ENCODE measurements around the gene GOT1.

Gene GOT1

GRCh38 chr10:99430451-99431189, at the start of gene GOT1:
Gene GOT1 (minus strand): TSS chr10:99430624. CDS start chr10:99430565, 59 bp downstream.
- peak; percentile 99 for DNase-seq (ENCODE audit: low spot score)

GRCh38 chr10:99470327-99470726, 39.9 kb upstream of the GOT1 start:
- DNase-seq (ENCODE audit: low spot score): no peak

GRCh38 chr10:99467236-99467999, 37.0 kb upstream of the GOT1 start:
- no peak for DNase-seq (ENCODE audit: low spot score)

- no peak for DNase-seq (ENCODE audit: low spot score)
These were observed 36.3 kb upstream of the GOT1 start for GRCh38 chr10:99466632-99467223.

GRCh38 chr10:99461230-99461629, 30.8 kb upstream of the GOT1 start:
- DNase-seq (ENCODE audit: low spot score): no peak

GRCh38 chr10:99460070-99460469, 29.6 kb upstream of the GOT1 start:
- no peak for DNase-seq (ENCODE audit: low spot score)

GRCh38 chr10:99459217-99459616, 28.8 kb upstream of the GOT1 start:
- DNase-seq (ENCODE audit: low spot score): no peak

GRCh38 chr10:99457813-99458212, 27.4 kb upstream of the GOT1 start:
- no peak for DNase-seq (ENCODE audit: low spot score)

GRCh38 chr10:99456931-99457288, 26.5 kb upstream of the GOT1 start:
- no peak for DNase-seq (ENCODE audit: low spot score)

GRCh38 chr10:99456207-99456930, 25.9 kb upstream of the GOT1 start:
- DNase-seq (ENCODE audit: low spot score): no peak

- DNase-seq (ENCODE audit: low spot score): no peak
These were observed 21.6 kb upstream of the GOT1 start for GRCh38 chr10:99451981-99452380.

GRCh38 chr10:99451499-99451788, 21.0 kb upstream of the GOT1 start:
- no peak for DNase-seq (ENCODE audit: low spot score)

- no peak for DNase-seq (ENCODE audit: low spot score)
These were observed 20.4 kb upstream of the GOT1 start for GRCh38 chr10:99450624-99451498.

GRCh38 chr10:99450156-99450555, 19.7 kb upstream of the GOT1 start:
- no peak for DNase-seq (ENCODE audit: low spot score)

- DNase-seq (ENCODE audit: low spot score): no peak
These were observed 18.6 kb upstream of the GOT1 start for GRCh38 chr10:99449023-99449422.

GRCh38 chr10:99444383-99445045, 14.1 kb upstream of the GOT1 start:
- DNase-seq (ENCODE audit: low spot score): no peak

- no peak for DNase-seq (ENCODE audit: low spot score)
These were observed 13.1 kb upstream of the GOT1 start for GRCh38 chr10:99443500-99443899.

- DNase-seq (ENCODE audit: low spot score): no peak
These were observed 12.0 kb upstream of the GOT1 start for GRCh38 chr10:99442394-99442793.

GRCh38 chr10:99438890-99439289, 8.5 kb upstream of the GOT1 start:
- DNase-seq (ENCODE audit: low spot score): no peak

- peak; percentile 82 for DNase-seq (ENCODE audit: low spot score)
These were observed 5.7 kb upstream of the GOT1 start for GRCh38 chr10:99435986-99436638.

Data from hematopoietic multipotent progenitor cell treated with erythropoietin and hydrocortisone succinate and interleukin-3 and kit ligand, for 15 days (in vitro differentiated cells).